22Rv1 (cell line): ENCODE measurements around the gene PDE6G.
"Not testable (repeated sequence)": the region's sequence is repeated elsewhere in the genome, so short reads cannot be mapped to it uniquely, and the experiment has no call there.

Source experiments
- H3K27ac ChIP-seq: fragments of 450-650 bp; 2 replicates; pipeline ENCODE4 v1.5.1; 2017
- CTCF ChIP-seq: fragments of 450-650 bp; IDR thresholded peaks from 2 replicates; pipeline ENCODE4 v1.5.1; 2017; ENCODE audit warnings: mild to moderate bottlenecking
- ZFX ChIP-seq: fragments of 450-650 bp; IDR thresholded peaks from 2 replicates; pipeline ENCODE4 v1.6.1; 2017; ENCODE audit warnings: antibody characterized with exemption, borderline replicate concordance

PDE6G gene

DNA sequence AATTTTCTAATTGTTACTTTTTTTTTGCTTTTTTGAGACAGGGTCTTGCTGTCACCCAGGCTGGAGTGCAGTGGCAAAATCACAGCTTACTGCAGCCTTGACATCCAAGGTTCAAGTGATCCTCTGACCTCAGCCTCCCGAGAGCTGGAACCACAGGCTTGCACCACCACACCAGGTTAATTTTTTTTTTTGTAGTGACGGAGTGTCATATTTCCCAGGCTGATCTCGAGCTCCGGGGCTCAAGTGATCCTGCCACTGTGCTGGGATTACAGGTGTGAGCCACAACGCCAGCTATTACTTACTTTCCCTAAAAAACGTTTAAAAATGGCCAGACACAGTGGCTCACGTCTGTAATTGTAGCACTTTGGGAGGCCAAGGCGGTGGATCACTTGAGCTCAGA is 26.1 kb downstream of the PDE6G start:
- no peak overlapping the region for H3K27ac ChIP-seq
- TF ChIP-seq CTCF (no peak), ZFX (no peak)

- no peak overlapping the region for H3K27ac ChIP-seq
Measured at GRCh38 chr17:81621494-81622130, 34.7 kb downstream of the PDE6G start.

DNA sequence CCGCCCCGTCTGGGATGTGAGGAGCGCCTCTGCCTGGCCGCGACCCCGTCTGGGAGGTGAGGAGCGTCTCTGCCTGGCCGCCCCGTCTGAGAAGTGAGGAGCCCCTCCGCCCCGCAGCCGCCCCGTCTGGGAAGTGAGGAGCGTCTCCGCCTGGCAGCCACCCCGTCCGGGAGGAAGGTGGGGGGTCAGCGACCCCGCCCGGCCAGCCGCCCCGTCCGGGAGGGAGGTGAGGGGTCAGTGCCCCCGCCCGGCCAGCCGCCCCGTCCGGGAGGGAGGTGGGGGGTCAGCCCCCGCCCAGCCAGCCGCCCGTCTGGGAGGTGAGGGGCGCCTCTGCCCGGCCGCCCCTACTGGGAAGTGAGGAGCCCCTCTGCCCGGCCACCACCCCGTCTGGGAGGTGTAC is 38.0 kb downstream of the PDE6G start:
- not testable (repeated sequence) for H3K27ac ChIP-seq

More at GRCh38 chr17:81621494-81622130, 34.7 kb downstream of the PDE6G start:
- TF ChIP-seq CTCF: no peak

DNA sequence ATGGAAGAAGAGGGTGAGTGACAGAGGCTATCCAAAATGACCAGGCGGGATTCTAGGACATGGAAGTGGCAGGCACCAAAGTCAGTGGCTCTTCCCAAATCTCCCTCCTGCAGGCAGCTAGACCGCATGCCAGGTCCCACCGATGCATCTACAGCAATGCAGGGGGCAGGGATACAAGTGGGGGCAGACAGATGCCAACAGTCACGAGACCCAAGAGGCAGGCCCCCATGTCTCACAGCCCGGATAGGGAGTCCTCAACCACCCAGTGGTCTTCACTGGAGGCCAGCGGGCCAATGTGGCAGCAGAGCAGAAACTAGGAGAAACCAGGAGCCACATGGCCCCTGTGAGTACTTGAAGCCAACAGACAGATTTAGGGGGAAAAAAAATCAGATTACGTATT is 39.5 kb downstream of the PDE6G start:
- no peak overlapping the region for H3K27ac ChIP-seq
- no peak for TF ChIP-seq ZFX
- TF ChIP-seq CTCF: no peak

GRCh38 chr17:81615401-81615930 is 40.9 kb downstream of the PDE6G start:
- no peak overlapping the region for H3K27ac ChIP-seq
- no peak for TF ChIP-seq ZFX
- TF ChIP-seq CTCF: no peak

GRCh38 chr17:81612172-81612970 is 44.0 kb downstream of the PDE6G start:
- TF ChIP-seq ZFX: no peak
- TF ChIP-seq CTCF: no peak
- H3K27ac ChIP-seq: no peak overlapping the region

GRCh38 chr17:81609541-81610311 is 46.6 kb downstream of the PDE6G start:
- no peak for TF ChIP-seq CTCF
- no peak for TF ChIP-seq ZFX
- no peak overlapping the region for H3K27ac ChIP-seq
